WERI-Rb-1 (cell line): Measurements from ENCODE around the gene CALML5.

Source experiments
- DNase-seq: peaks from one replicate; pipeline ENCODE4 v3.0.0-alpha.2; 2020
- H3K27ac ChIP-seq: fragments of 250-450 bp; sonication (Bioruptor Pico); 2 replicates; pipeline ENCODE4 v1.5.1; 2020; ENCODE audit warnings: mild to moderate bottlenecking, moderate library complexity
- H3K27me3 ChIP-seq: fragments of 250-450 bp; sonication (Bioruptor Pico); 2 replicates; pipeline ENCODE4 v1.5.1; 2021; ENCODE audit warnings: mild to moderate bottlenecking, low read depth, moderate library complexity; ENCODE audit not compliant: insufficient read depth, severe bottlenecking
- H3K36me3 ChIP-seq: fragments of 250-450 bp; sonication (Bioruptor Pico); 2 replicates; pipeline ENCODE4 v1.5.1; 2020; ENCODE audit warnings: mild to moderate bottlenecking, moderate library complexity
- H3K4me3 ChIP-seq: 2 replicates; pipeline ENCODE4 v1.5.1; 2011; ENCODE audit warnings: low read depth, mild to moderate bottlenecking, control low read depth, low read length
- H3K9me3 ChIP-seq: fragments of 250-450 bp; sonication (Bioruptor Pico); 2 replicates; pipeline ENCODE4 v1.5.1; 2021; ENCODE audit warnings: mild to moderate bottlenecking, moderate library complexity; ENCODE audit not compliant: severe bottlenecking
- CTCF ChIP-seq: IDR thresholded peaks from 2 replicates; pipeline ENCODE4 v1.5.1; 2011; ENCODE audit warnings: low read depth, mild to moderate bottlenecking, control low read depth, inconsistent platforms, low read length

Gene CALML5

DNA sequence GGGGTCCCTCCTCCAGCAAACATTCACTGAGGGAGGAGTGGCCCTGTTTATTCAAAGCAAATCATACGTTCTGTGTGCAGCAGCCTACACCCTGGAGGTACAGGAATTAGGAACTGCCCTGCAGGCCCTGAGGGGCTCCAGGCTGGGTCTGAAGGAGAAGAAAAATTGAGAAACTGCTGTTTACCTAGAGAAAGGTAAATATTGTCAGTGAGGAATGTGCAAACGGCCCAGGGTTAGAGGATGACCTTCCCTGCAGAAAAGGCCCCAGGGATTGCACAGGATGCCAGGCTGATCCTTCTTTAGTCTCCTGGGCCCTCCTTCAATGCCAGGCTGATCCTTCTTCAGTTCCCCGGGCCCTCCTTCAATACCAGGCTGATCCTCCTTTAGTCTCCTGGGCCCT, 5.7 kb downstream of the CALML5 start:
- H3K36me3 ChIP-seq = no peaks in the 10 kb centered on the region
- no peak for TF ChIP-seq CTCF
- no peak overlapping the region for H3K4me3 ChIP-seq
- DNase-seq = no peak
- no peak overlapping the region for H3K27ac ChIP-seq
- H3K27me3 ChIP-seq = no peaks in the 10 kb centered on the region
- no peaks in the 10 kb centered on the region for H3K9me3 ChIP-seq

- no peaks in the 10 kb centered on the region for H3K27me3 ChIP-seq
- no peaks in the 10 kb centered on the region for H3K36me3 ChIP-seq
- no peaks in the 10 kb centered on the region for H3K9me3 ChIP-seq
- no peak for DNase-seq
- no peak for TF ChIP-seq CTCF
- no peak overlapping the region for H3K27ac ChIP-seq
- H3K4me3 ChIP-seq = no peak overlapping the region
Observed at GRCh38 chr10:5492929-5493576, 6.3 kb downstream of the CALML5 start.

DNA sequence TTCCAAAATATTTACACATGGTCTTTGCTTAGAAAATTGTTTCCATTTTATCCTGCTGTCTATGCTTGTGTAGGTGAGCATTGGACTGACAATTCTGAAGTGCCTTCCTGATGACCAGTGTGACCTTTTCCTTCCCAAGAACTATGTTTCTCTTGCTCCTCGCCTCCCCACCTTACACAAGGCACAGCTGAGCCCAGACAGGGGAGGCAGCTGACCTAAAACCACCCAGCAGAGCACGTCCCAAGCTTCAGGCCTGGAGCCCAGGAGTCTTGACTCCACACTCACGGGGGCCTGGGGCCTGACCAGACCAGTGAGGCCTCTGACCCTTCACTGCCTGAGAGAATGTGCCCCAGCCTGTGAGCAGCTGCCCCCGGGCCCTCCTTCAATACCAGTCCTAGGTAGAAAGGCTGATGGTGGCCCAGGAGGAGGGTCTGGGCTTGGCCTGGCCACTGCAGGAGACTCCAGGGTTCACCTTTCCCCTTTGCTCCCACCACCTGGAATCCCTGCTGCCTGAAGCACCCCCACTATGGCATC, 7.0 kb downstream of the CALML5 start:
- no peaks in the 10 kb centered on the region for H3K36me3 ChIP-seq
- no peaks in the 10 kb centered on the region for H3K27me3 ChIP-seq
- H3K4me3 ChIP-seq = no peak overlapping the region
- TF ChIP-seq CTCF = no peak
- H3K27ac ChIP-seq = no peak overlapping the region
- no peaks in the 10 kb centered on the region for H3K9me3 ChIP-seq
- no peak for DNase-seq

DNA sequence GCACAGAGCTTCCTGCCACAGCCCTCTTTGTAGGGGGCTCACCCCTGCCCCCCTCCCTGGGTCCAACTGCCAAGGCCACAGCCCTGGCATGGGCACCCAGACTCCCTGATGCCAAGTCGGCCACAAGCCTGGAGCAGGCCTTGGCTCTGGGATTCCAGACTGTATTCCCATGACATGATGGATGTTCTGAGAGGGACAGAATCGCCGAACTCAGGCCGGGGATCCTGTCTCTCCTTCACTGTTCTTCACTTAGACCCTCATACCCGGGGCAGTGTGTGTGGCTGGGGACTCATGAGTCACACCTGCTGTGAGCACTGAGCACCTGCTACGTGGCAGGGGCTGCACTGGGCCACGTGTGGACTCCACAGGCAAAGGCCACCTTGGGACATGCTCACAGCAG, 7.9 kb downstream of the CALML5 start:
- no peaks in the 10 kb centered on the region for H3K27me3 ChIP-seq
- DNase-seq = no peak
- H3K9me3 ChIP-seq = no peaks in the 10 kb centered on the region
- H3K4me3 ChIP-seq = no peak overlapping the region
- H3K27ac ChIP-seq = no peak overlapping the region
- no peaks in the 10 kb centered on the region for H3K36me3 ChIP-seq
- TF ChIP-seq CTCF = no peak

DNA sequence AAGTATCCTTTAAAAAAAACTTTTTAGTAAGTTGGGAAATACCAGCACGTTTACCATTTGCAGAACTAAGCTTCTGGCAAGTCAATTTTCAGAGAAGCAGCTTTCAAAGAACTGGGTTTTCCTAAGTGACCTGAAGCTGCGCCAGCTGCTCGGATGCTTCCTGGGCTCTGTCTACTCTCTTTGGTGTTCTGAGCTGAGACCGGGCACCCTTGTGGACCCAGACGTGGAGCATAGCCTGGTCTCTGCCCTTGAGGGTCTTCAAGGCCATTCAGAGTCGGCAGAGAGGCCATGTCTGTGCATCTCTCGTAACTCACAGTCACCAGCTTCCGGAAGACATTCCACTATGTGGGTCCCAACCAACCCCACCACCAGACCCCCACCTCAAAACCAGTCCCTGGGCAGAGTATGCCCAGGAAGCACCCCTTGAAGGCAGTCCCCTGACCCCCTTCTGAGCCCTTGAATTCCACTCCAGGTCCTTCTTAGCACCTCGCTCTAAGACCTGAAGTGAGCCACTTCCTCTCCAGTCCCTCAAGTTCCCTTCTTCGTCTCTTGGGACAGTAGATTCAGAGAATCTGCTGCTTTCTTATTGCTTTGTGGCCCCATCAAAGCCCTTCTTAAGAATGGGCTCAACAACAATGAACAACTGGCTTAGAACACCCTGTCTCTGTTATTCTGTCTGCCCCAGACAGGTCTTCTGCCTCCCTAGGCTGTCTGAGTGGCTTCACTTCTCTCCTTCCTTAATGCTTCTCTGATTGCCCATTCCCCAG, 8.5 kb downstream of the CALML5 start:
- no peaks in the 10 kb centered on the region for H3K27me3 ChIP-seq
- H3K36me3 ChIP-seq = no peaks in the 10 kb centered on the region
- DNase-seq = no peak
- no peak overlapping the region for H3K4me3 ChIP-seq
- TF ChIP-seq CTCF = no peak
- no peaks in the 10 kb centered on the region for H3K9me3 ChIP-seq
- no peak overlapping the region for H3K27ac ChIP-seq
